NCI-H1417 treated with DMSO at 0.1 percent for 48 hours (cell line): Measurements from ENCODE around the gene MAML3.

Experiments used
- DNase-seq: peaks from one replicate; lab custom pipeline; 2025; lab: John Stamatoyannopoulos, UW

MAML3 gene

GRCh38 chr4:140099983-140100382, 54.0 kb downstream of the MAML3 start:
- DNase-seq, result no peak

- no peak for DNase-seq
These were observed 55.4 kb downstream of the MAML3 start for GRCh38 chr4:140098455-140099160.

- DNase-seq, result no peak
These were observed 56.4 kb downstream of the MAML3 start for GRCh38 chr4:140097572-140097971.

DNA sequence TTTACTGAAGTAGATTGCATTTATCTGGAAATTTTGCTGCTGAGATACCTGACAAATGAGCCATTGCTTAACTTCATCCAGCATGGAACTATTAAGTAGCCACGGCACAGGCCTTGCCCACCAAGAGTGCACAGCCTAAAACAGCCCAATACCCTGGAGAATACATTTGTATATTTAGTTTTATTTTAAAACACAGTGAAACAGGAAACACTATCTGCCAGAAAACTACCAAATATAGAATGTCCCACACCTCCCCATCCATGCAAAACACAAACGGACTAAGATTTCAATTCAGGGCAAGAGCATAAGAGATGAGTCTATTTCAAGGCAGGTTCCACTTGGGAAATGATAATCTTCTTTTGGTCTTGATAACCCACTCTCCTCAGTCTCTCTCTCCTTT, 57.1 kb downstream of the MAML3 start:
- no peak for DNase-seq

GRCh38 chr4:140096483-140096861, 57.5 kb downstream of the MAML3 start:
- DNase-seq, result no peak

- no peak for DNase-seq
These were observed 58.1 kb downstream of the MAML3 start for GRCh38 chr4:140095694-140096482.

DNA sequence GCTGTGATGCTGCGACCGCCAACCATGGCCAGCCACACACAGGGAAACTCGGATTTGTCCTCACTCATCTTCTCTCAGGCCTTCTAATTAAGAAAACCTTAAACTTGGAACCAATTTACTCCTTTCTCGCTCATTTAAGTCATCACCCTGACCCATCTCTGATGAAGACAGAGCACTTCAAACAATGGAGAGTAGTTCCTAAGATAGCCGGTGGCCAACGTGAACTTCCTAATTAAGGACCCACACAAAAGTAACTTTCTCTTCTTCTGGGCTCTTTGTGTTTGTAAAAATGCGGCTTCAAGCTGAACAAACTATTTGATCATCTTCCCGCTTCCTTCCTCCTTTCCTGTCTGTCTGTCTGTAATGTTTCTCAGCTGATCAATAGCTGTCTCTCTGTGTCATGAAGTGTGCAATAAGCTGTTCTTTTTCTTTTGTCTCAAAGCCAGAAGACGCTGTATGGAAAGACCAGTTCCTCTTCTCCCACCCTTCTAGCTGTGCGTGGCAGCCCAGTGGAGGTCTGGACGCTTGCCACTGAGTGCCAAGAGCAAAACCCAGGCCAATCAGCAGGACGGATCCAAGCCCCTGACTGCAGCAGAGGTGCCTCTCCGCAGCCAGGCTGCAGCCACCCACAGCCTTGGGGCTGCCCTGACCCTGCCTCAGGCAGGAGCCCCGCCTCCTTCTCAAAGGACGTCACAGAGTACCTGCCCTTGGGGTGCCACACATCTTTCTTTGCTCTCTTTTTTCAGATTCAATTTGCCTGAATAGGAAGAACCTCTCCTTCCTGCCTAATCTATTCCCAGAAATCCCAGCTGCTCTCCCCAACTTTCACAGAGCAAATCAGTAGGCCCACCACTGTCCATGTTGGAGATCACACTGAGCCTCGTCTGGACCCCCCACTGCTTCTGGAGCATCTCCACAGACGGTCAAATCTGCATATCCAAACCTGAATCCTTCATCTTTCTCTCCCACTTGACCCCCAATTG, 59.3 kb downstream of the MAML3 start:
- no peak for DNase-seq

- DNase-seq, result peak; percentile 89
These were observed 61.7 kb downstream of the MAML3 start for GRCh38 chr4:140092094-140092851.

DNA sequence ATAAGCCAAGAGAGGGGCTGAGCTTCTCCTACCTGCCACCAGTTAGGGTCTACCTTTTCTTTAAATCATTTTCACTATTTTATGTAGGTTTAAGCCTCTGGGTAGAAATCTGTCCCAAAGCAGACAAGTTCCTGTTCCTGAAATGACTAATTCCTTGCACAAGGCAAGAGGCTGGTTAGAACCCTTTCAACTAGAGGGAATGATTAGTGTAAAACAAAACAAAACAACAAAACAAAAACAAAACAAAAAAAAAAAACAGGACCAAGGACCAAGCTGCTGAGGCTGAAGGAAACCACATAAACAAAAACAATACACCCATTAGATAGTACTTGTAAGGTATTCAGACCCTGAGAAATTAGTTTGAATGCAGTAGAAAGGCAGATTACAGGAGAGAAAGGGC, 62.7 kb downstream of the MAML3 start:
- DNase-seq, result no peak

- DNase-seq, result no peak
These were observed 63.7 kb downstream of the MAML3 start for GRCh38 chr4:140090215-140090731.

GRCh38 chr4:140089216-140089615, 64.8 kb downstream of the MAML3 start:
- DNase-seq, result no peak

DNA sequence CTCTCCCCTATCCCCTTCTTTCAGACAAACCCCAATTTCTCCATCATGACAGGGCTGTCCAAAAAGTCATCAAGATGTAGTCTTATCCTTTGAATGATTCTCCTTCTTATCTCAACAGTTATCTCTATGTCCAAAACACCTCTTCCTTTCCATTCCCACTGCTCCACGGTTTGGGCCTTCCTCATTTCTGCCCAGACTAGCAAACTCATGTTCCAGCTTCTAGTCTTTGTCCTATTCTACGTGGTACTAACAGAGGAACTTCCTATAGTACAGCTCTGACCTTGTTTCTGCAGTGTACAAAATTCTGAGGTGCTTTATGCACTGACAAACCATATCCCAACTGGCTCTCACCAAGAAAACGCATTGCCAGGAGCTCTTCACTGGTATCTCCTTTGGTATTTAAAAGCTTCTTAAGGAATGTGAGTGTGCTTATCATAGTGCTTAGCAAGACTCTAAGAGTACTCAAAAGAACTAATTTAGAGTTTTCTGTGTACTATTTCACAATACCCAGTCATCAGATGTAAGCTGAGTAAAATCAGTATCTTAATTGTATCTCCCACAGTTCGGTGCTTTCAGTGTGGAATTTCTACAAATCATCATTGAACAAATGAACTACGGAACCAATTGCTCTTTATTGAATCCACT, 65.5 kb downstream of the MAML3 start:
- DNase-seq, result no peak

DNA sequence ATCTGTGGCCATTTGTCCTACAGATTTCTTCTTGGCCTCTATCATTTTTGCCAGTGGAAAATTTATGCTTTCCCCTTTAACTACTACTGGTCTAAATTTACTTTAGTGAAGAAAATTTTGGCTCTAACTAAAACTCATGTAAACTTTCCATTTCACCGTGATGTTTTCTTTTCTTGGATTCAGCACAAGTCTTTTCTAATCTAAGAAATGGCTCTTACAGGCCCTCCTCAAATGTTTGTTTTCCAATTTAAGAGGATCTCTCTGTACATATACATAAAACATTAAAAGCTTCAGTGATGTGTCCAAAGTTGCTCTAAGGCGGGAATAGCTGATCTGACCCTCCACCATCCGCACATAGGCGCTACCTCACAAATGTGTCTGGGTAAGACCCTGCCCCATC, 68.1 kb downstream of the MAML3 start:
- DNase-seq, result no peak

DNA sequence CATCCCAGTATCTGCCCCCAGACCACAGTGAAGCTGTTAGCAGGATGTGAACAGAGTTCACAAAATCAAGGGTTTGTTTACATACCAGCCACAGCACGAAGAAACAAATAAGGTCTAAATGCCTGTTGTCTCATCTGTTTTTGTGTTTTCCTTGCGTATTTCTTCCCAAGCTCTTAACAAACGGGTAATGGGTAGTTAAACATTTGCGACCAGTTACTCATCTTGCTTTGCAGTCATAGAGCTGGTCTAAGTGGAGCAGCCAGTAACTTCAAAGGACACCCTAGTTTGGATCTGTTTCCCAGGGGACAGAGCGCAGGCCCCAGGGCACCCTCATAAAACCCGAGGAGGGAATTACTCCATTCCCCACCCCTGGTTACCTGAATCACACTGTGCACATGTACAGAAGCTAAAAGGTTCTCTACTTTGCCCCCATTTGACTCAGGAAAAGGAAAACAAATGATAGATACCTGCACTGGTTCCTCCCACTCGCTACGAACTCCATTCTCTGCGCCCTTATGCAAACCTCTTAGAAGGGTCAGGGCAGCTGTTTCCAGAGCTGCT, 68.8 kb downstream of the MAML3 start:
- no peak for DNase-seq

DNA sequence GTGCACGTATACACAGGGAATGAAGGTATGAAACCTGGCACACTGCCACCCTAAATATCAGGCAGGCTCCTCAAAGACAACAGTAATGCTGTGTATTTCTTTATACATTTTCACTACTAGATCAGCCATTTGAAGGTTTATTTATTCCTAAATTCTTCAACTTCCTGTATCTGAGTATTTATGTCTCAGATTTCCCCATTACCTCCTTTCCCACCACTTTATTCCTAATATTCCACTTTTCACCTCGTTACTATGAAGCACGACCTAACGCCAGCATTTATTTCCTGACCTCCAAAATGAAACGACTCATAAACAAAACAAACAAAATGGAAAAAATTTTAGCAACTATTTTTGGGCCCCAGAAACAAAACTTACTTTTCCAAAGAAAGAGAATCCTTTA, 69.6 kb downstream of the MAML3 start:
- DNase-seq, result no peak

DNA sequence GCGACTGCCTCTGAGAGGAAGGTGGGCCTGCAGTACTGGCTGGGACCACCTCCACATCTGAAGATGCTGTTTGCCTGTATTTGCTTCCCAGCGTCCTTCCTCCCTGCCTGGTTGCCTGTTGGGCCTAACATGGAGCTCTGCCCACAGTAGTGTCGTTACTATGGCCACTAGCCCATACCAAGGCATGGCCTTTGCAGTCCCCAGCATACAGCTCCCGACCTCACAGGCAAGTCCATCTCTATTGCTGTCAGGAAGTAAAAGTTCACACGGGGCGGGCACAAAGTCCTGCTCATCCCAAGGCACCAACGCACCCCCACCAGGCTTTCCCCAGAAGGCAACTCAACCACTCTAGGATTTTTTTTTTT, 71.6 kb downstream of the MAML3 start:
- DNase-seq, result no peak

DNA sequence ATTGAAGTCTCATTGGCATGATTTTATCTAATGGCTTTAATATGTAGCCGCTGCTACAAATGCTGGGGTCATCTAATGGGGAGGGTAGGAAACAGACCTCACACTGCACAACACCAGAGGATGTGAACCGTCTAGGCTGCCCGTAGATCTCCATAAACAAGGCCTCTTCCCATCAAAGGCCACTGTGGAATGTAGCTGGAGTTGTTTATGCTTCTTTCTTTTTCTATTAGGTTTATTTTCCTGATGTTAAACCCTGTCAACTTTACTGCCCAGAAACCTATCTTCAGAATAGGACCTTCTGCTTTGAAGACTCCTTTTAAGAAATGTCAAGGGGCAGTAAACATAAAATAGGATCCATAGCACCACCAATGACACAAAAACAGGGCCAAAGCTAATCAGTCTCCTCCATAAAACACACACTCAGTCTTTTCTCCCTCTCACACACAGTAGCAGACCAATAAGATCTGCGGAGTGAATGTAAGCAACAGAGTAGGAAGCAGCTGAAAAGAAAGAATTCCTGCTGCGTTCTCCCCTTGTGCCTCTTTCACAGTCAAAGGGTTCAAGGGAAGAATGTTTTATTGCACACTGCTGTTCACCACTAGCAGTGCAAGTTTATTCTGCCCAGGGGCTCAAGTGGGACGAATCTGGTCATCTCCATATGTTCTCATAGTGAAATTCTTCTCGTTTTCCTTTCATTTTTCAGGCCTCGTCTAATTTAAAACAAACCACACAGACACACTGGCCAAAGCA, 72.2 kb downstream of the MAML3 start:
- no peak for DNase-seq

GRCh38 chr4:140080883-140081282, 73.1 kb downstream of the MAML3 start:
- no peak for DNase-seq

GRCh38 chr4:140078366-140078765, 75.6 kb downstream of the MAML3 start:
- no peak for DNase-seq

DNA sequence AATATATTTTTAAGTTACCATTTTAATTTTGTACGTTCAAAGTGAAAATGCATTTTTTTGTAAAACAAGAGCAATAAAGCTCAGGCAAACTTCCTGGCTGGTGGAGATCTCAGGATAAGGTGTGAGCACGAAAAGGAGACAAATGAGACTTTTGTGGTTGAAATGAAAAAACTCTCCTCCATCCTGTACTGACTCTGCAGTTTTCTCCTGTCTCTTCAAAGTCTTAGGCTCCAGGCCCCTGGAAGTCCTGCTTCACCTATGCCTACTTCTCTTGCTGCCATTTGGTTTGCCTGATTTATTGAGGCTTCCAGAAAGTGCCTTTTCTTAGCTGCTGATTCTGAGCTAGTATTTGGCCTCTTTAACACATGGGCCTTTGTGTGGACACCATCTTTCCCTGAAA, 77.7 kb downstream of the MAML3 start:
- no peak for DNase-seq
